CD4-positive, alpha-beta memory T cell (primary cell): ENCODE data around the gene TRIM58. TPM values are rescaled to one million over a fixed set of nuclear protein-coding genes. Genes with fewer than 3 reads are reported as not detected.

Experiments
- CTCF ChIA-PET: fragments of 350-600 bp; sonication (Branson Sonifier 250); formaldehyde crosslinking; loops from one replicate; lab custom pipeline; 2021; ENCODE audit warnings: inconsistent platforms; ENCODE audit not compliant: partially characterized antibody; lab: Charles Lee
- POLR2A ChIA-PET: fragments of 350-600 bp; sonication (Branson Sonifier 250); formaldehyde crosslinking; loops from one replicate; lab custom pipeline; 2021; ENCODE audit not compliant: partially characterized antibody; lab: Charles Lee
- DNase-seq, 5 donors: peaks; one replicate each; pipeline versions ENCODE4 v3.0.0 to v3.0.0-alpha.2; 2020 to 2022; ENCODE audit warnings: mixed read lengths in 1 of 5
- H3K27ac ChIP-seq: one replicate; pipeline ENCODE4 v1.7.0; 2013; ENCODE audit warnings: low read depth, low read length
- H3K27me3 ChIP-seq: 2 replicates; pipeline ENCODE4 v1.7.0; 2013; ENCODE audit warnings: mild to moderate bottlenecking, low read length, moderate library complexity; ENCODE audit not compliant: insufficient read depth
- H3K36me3 ChIP-seq: 2 replicates; pipeline ENCODE4 v1.7.0; 2013; ENCODE audit warnings: mild to moderate bottlenecking, low read length, moderate library complexity; ENCODE audit not compliant: insufficient read depth
- H3K4me1 ChIP-seq: 2 replicates; pipeline ENCODE4 v1.7.0; 2013; ENCODE audit warnings: mild to moderate bottlenecking, low read length, moderate library complexity; ENCODE audit not compliant: insufficient read depth
- H3K4me3 ChIP-seq, 2 donors: one replicate each; pipeline ENCODE4 v1.7.0; 2013; ENCODE audit warnings: low read length in 2 of 2, mild to moderate bottlenecking in 1 of 2
- H3K9me3 ChIP-seq, 2 donors: one replicate each; pipeline ENCODE4 v1.7.0; 2013; ENCODE audit warnings: low read length in 2 of 2, control low read depth in 1 of 2; ENCODE audit not compliant: control insufficient read depth in 1 of 2
- H3K27ac Mint-ChIP-seq, 7 donors: one replicate each; pipeline ENCODE4 v1.8.0; 2020 to 2021; ENCODE audit warnings: mixed read lengths in 7 of 7, mild to moderate bottlenecking in 6 of 7, inconsistent platforms in 3 of 7, moderate library complexity in 3 of 7
- H3K27me3 Mint-ChIP-seq, 2 donors: one replicate each; pipeline ENCODE4 v1.8.0; 2020 to 2021; ENCODE audit warnings: mixed read lengths in 2 of 2
- H3K36me3 Mint-ChIP-seq, 2 donors: one replicate each; pipeline ENCODE4 v1.8.0; 2020 to 2021; ENCODE audit warnings: mixed read lengths in 2 of 2, inconsistent platforms in 1 of 2, mild to moderate bottlenecking in 1 of 2
- H3K4me1 Mint-ChIP-seq, 4 donors: one replicate each; pipeline ENCODE4 v1.8.0; 2020 to 2021; ENCODE audit warnings: mixed read lengths in 4 of 4, mild to moderate bottlenecking in 1 of 4
- H3K4me3 Mint-ChIP-seq, 8 donors: one replicate each; pipeline ENCODE4 v1.8.0; 2020 to 2021; ENCODE audit warnings: mixed read lengths in 8 of 8, mild to moderate bottlenecking in 7 of 8, moderate library complexity in 6 of 8, inconsistent platforms in 3 of 8
- H3K9me3 Mint-ChIP-seq, 8 donors: one replicate each; pipeline ENCODE4 v1.8.0; 2020 to 2021; ENCODE audit warnings: mixed read lengths in 8 of 8, mild to moderate bottlenecking in 5 of 8, inconsistent platforms in 3 of 8, moderate library complexity in 1 of 8
- intact Hi-C: fragments of 100-400 bp; cut with micrococcal nuclease; formaldehyde crosslinking; loops from one replicate; pipeline ENCODE4 v1.15.1; 2023
- polyA plus RNA-seq, 2 donors: library from polyadenylated mRNA; unstranded; fragments of 300-500 nt; fragmentation: Illumina TruSeq; gene quantifications; one replicate each; pipeline ENCODE4 v1.2.3, GENCODE V29; 2021
- total RNA-seq, 2 experiments: library from RNA; stranded (reverse); gene quantifications; one replicate each; pipeline ENCODE4 v1.2.3, GENCODE V29; 2021

TRIM58 gene
- total and polyA plus RNA-seq, 4 experiments from 2014 or later, result 0.23 to 0.52 (median 0.24) TPM; not detected in 1

- Mint-ChIP-seq H3K27ac (no peak overlapping the region), H3K36me3 (no peaks in the 10 kb centered on the region), H3K9me3 (peaks cover 0 to 8% (median 0%) of the 10 kb centered on the region in 8 donors), H3K4me3 (no peak overlapping the region), H3K4me1 (no peaks in the 10 kb centered on the region), H3K27me3 (peaks cover 0 to 2% of the 10 kb centered on the region in 2 donors)
- no peak overlapping the region for H3K4me3 ChIP-seq
- no peaks in the 10 kb centered on the region for H3K36me3 ChIP-seq
- no peaks in the 10 kb centered on the region for H3K4me1 ChIP-seq
- ChIA-PET POLR2A (no interaction called here), CTCF (no interaction called here)
- H3K9me3 ChIP-seq, result no peaks in the 10 kb centered on the region
- intact Hi-C loops, result no loop called here
- no peak overlapping the region for H3K27ac ChIP-seq
- no peaks in the 10 kb centered on the region for H3K27me3 ChIP-seq
- DNase-seq, result no peak
Observed at GRCh38 chr1:247840818-247841217, 16.2 kb upstream of the TRIM58 start.

GRCh38 chr1:247841796-247842195, 15.2 kb upstream of the TRIM58 start, which contains the start of gene OR11L1:
TSS of gene OR11L1 (minus strand) at chr1:247841896. CDS start at chr1:247841896, 0 bp downstream.
- Mint-ChIP-seq H3K27ac (no peak within 1 kb of the TSS), H3K4me1 (no peaks in the 10 kb centered on the region), H3K36me3 (no peaks in the 10 kb centered on the region), H3K4me3 (no peak within 1 kb of the TSS), H3K9me3 (peaks cover 0 to 5% (median 0%) of the 10 kb centered on the region in 8 donors), H3K27me3 (no peaks in the 10 kb centered on the region)
- Histone ChIP-seq H3K36me3 (no peaks in the 10 kb centered on the region), H3K27me3 (no peaks in the 10 kb centered on the region), H3K4me1 (no peaks in the 10 kb centered on the region), H3K27ac (no peak within 1 kb of the TSS), H3K4me3 (no peak within 1 kb of the TSS), H3K9me3 (no peaks in the 10 kb centered on the region)
- CTCF ChIA-PET, result no interaction called here
- intact Hi-C loops, result no loop called here
- POLR2A ChIA-PET, result no interaction called here
- no peak for DNase-seq

- no peaks in the 10 kb centered on the region for H3K36me3 Mint-ChIP-seq
- Histone ChIP-seq H3K36me3 (no peaks in the 10 kb centered on the region), H3K9me3 (no peaks in the 10 kb centered on the region), H3K27ac (no peak overlapping the region), H3K4me1 (no peaks in the 10 kb centered on the region), H3K27me3 (no peaks in the 10 kb centered on the region), H3K4me3 (no peak overlapping the region)
- peaks cover 0 to under 1% of the 10 kb centered on the region in 2 donors for H3K27me3 Mint-ChIP-seq
- peaks cover 0 to 4% (median 0%) of the 10 kb centered on the region in 8 donors for H3K9me3 Mint-ChIP-seq
- no peaks in the 10 kb centered on the region for H3K4me1 Mint-ChIP-seq
- POLR2A ChIA-PET, result no interaction called here
- DNase-seq, result no peak
- intact Hi-C loops, result no loop called here
- CTCF ChIA-PET, result no interaction called here
- H3K4me3 Mint-ChIP-seq, result no peak overlapping the region
- no peak overlapping the region for H3K27ac Mint-ChIP-seq
Observed at GRCh38 chr1:247843411-247843810, 13.6 kb upstream of the TRIM58 start.

- Mint-ChIP-seq H3K36me3 (no peaks in the 10 kb centered on the region), H3K9me3 (peaks cover 0 to 4% (median 0%) of the 10 kb centered on the region in 8 donors), H3K27ac (no peak overlapping the region), H3K27me3 (peaks cover 0 to 1% of the 10 kb centered on the region in 2 donors), H3K4me3 (no peak overlapping the region), H3K4me1 (no peaks in the 10 kb centered on the region)
- Histone ChIP-seq H3K9me3 (no peaks in the 10 kb centered on the region), H3K27ac (no peak overlapping the region), H3K4me1 (no peaks in the 10 kb centered on the region), H3K4me3 (no peak overlapping the region), H3K36me3 (no peaks in the 10 kb centered on the region), H3K27me3 (no peaks in the 10 kb centered on the region)
- DNase-seq, result no peak
- intact Hi-C loops, result no loop called here
- ChIA-PET POLR2A (no interaction called here), CTCF (no interaction called here)
Observed at GRCh38 chr1:247845011-247845692, 11.8 kb upstream of the TRIM58 start.

- intact Hi-C loops, result no loop called here
- H3K4me3 ChIP-seq, result no peak overlapping the region
- H3K9me3 Mint-ChIP-seq, result peaks cover 0 to 4% (median 0%) of the 10 kb centered on the region in 8 donors
Observed at GRCh38 chr1:247845693-247846017, 11.3 kb upstream of the TRIM58 start.

GRCh38 chr1:247848346-247848745, 8.6 kb upstream of the TRIM58 start:
- no peak overlapping the region for H3K4me3 Mint-ChIP-seq
- Histone ChIP-seq H3K4me3 (no peak overlapping the region), H3K27ac (no peak overlapping the region), H3K36me3 (no peaks in the 10 kb centered on the region), H3K27me3 (no peaks in the 10 kb centered on the region), H3K4me1 (no peaks in the 10 kb centered on the region), H3K9me3 (no peaks in the 10 kb centered on the region)
- POLR2A ChIA-PET, result no interaction called here
- H3K36me3 Mint-ChIP-seq, result no peaks in the 10 kb centered on the region
- no peaks in the 10 kb centered on the region for H3K4me1 Mint-ChIP-seq
- intact Hi-C loops, result no loop called here
- peaks cover 0 to 3% of the 10 kb centered on the region in 2 donors for H3K27me3 Mint-ChIP-seq
- peaks cover 0 to 4% (median 0%) of the 10 kb centered on the region in 8 donors for H3K9me3 Mint-ChIP-seq
- no peak for DNase-seq
- H3K27ac Mint-ChIP-seq, result no peak overlapping the region
- CTCF ChIA-PET, result no interaction called here

More at GRCh38 chr1:247845693-247846017, 11.3 kb upstream of the TRIM58 start:
- Histone ChIP-seq H3K4me1 (no peaks in the 10 kb centered on the region), H3K27me3 (no peaks in the 10 kb centered on the region), H3K27ac (no peak overlapping the region), H3K36me3 (no peaks in the 10 kb centered on the region), H3K9me3 (no peaks in the 10 kb centered on the region)
- no peak overlapping the region for H3K4me3 Mint-ChIP-seq
- no peak overlapping the region for H3K27ac Mint-ChIP-seq
- ChIA-PET POLR2A (no interaction called here), CTCF (no interaction called here)
- no peaks in the 10 kb centered on the region for H3K4me1 Mint-ChIP-seq
- H3K36me3 Mint-ChIP-seq, result no peaks in the 10 kb centered on the region
- DNase-seq, result no peak
- H3K27me3 Mint-ChIP-seq, result peaks cover 0 to 1% of the 10 kb centered on the region in 2 donors

- H3K27ac ChIP-seq, result no peak overlapping the region
- ChIA-PET POLR2A (no interaction called here), CTCF (no interaction called here)
Observed at GRCh38 chr1:247849616-247850015, 7.4 kb upstream of the TRIM58 start.

More at GRCh38 chr1:247849616-247850015, 7.4 kb upstream of the TRIM58 start:
- peaks cover 0 to 4% (median 0%) of the 10 kb centered on the region in 8 donors for H3K9me3 Mint-ChIP-seq
- intact Hi-C loops, result no loop called here
- Histone ChIP-seq H3K27me3 (no peaks in the 10 kb centered on the region), H3K4me3 (no peak overlapping the region), H3K4me1 (no peaks in the 10 kb centered on the region), H3K36me3 (no peaks in the 10 kb centered on the region), H3K9me3 (no peaks in the 10 kb centered on the region)
- no peak for DNase-seq
- no peaks in the 10 kb centered on the region for H3K4me1 Mint-ChIP-seq
- no peak overlapping the region for H3K4me3 Mint-ChIP-seq
- H3K27me3 Mint-ChIP-seq, result peaks cover 2 to 6% of the 10 kb centered on the region in 2 donors
- H3K27ac Mint-ChIP-seq, result no peak overlapping the region
- H3K36me3 Mint-ChIP-seq, result no peaks in the 10 kb centered on the region
